Measurements from ENCODE around the gene TSHZ2.

DNA sequence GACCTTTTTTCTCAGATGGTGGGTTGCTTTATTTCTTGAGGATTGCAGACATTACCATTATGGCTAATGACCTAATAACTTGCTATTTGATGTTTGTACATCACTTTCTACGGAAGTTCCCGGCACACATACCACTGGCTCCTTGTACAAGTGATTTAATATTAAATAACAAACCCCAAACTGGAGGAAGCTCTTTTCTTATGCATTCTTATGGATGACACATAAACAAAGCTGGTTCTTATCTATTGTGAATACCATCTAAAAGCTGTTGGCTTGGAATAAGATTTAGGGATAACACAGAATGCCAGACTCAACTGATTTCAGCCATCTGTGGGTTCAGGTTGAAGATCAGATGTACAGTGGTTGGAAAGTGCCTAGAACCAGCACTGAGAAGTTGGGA, 272.6 kb downstream of the TSHZ2 start:
- TF ChIP-seq, protein P1, sequence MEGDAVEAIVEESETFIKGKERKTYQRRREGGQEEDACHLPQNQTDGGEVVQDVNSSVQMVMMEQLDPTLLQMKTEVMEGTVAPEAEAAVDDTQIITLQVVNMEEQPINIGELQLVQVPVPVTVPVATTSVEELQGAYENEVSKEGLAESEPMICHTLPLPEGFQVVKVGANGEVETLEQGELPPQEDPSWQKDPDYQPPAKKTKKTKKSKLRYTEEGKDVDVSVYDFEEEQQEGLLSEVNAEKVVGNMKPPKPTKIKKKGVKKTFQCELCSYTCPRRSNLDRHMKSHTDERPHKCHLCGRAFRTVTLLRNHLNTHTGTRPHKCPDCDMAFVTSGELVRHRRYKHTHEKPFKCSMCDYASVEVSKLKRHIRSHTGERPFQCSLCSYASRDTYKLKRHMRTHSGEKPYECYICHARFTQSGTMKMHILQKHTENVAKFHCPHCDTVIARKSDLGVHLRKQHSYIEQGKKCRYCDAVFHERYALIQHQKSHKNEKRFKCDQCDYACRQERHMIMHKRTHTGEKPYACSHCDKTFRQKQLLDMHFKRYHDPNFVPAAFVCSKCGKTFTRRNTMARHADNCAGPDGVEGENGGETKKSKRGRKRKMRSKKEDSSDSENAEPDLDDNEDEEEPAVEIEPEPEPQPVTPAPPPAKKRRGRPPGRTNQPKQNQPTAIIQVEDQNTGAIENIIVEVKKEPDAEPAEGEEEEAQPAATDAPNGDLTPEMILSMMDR (IDR thresholded peaks at IDR 0.05; ENCODE audit: poor library complexity, severe bottlenecking), result no peak
- TF ChIP-seq EZH2 (IDR thresholded peaks at IDR 0.05; ENCODE audit: borderline replicate concordance, insufficient read depth, low read length, poor library complexity, severe bottlenecking) (no peak), TAF1 (IDR thresholded peaks at IDR 0.05; ENCODE audit: low read depth) (no peak), POLR2AphosphoS5 (IDR thresholded peaks at IDR 0.05) (no peak)
